T-helper 22 cell (primary cell): ENCODE results near the gene AOAH.

ENCODE experiments used
- DNase-seq: peaks from one replicate; pipeline ENCODE4 v3.0.0-alpha.2; 2020; ENCODE audit warnings: low read depth

AOAH gene

GRCh38 chr7:36547416-36547815, 176.9 kb downstream of the AOAH start:
- no peak for DNase-seq

- no peak for DNase-seq
Measured at GRCh38 chr7:36546331-36546730, 178.0 kb downstream of the AOAH start.

- DNase-seq, result no peak
Measured at GRCh38 chr7:36545291-36545690, 179.0 kb downstream of the AOAH start.

- DNase-seq, result no peak
Measured at GRCh38 chr7:36538126-36538525, 186.2 kb downstream of the AOAH start.

GRCh38 chr7:36535866-36536664, 188.2 kb downstream of the AOAH start:
- DNase-seq, result no peak

- DNase-seq, result no peak
Measured at GRCh38 chr7:36533717-36534116, 190.6 kb downstream of the AOAH start.

- DNase-seq, result no peak
Measured at GRCh38 chr7:36532981-36533499, 191.3 kb downstream of the AOAH start.

GRCh38 chr7:36531951-36532350, 192.3 kb downstream of the AOAH start:
- no peak for DNase-seq

GRCh38 chr7:36530456-36530855, 193.8 kb downstream of the AOAH start:
- DNase-seq, result no peak

- no peak for DNase-seq
Measured at GRCh38 chr7:36527549-36527913, 196.8 kb downstream of the AOAH start.

GRCh38 chr7:36526863-36527548, 197.3 kb downstream of the AOAH start:
- DNase-seq, result no peak

- no peak for DNase-seq
Measured at GRCh38 chr7:36523371-36524101, 200.8 kb downstream of the AOAH start.

GRCh38 chr7:36522453-36523007, 201.8 kb downstream of the AOAH start:
- no peak for DNase-seq

- DNase-seq, result no peak
Measured at GRCh38 chr7:36521911-36522310, 202.4 kb downstream of the AOAH start.

GRCh38 chr7:36521133-36521532, 203.2 kb downstream of the AOAH start:
- DNase-seq, result no peak

GRCh38 chr7:36515847-36516246, 208.4 kb downstream of the AOAH start:
- no peak for DNase-seq

GRCh38 chr7:36514289-36515243, 209.7 kb downstream of the AOAH start:
- DNase-seq, result no peak

- DNase-seq, result no peak
Measured at GRCh38 chr7:36513393-36513792, 210.9 kb downstream of the AOAH start.

GRCh38 chr7:36512616-36513015, 211.7 kb downstream of the AOAH start:
- no peak for DNase-seq

GRCh38 chr7:36509962-36510361, 214.3 kb downstream of the AOAH start:
- DNase-seq, result no peak
